Measurements from ENCODE around the gene SLCO2A1. TPM values are rescaled to one million over a fixed set of nuclear protein-coding genes. Genes with fewer than 3 reads are reported as not detected.

Gene SLCO2A1
- total RNA-seq, 1 experiment from 2014 or later = not detected

DNA sequence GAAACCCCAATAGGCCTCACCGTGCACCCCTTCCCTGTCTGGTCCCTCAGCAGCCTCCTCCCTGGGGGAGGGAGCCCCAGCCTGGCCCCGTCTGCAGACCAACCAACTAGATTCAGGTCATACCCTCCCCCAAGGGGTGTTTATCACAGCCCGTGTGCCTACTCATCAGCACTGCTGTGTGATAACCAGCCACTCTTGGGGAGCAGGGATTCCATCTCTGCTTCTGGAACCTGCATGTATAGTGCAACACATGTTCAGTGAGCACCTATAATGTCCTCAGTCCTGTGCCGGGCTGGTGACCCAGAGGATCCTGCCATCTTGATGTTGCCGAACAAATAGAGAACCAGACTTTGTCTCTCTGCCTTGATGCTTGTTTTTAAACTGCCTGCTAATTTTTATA, 6.6 kb upstream of the SLCO2A1 start:
- no peak for DNase-seq (ENCODE audit: extremely low read depth, low read depth)

DNA sequence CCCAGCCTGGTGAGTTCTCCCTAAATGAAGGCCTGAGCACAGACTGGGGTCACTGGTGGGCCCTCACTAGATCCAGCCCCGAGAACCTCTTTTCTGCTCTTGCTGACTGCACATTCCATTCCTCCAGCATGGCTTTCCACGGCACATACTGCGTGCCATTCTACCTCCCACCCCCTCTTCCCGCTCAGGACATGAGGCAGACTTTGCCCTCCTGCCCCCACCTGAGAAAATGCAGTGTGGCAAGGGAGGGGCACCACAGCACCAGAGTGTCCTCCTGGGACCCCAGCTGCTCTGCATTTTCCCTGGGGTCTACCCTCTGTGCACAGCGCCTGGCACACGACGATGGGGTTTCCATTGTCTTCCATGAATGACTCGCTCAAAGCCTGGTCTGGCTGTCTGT, 6.1 kb upstream of the SLCO2A1 start:
- no peak for DNase-seq (ENCODE audit: extremely low read depth, low read depth)

- no peak for DNase-seq (ENCODE audit: extremely low read depth, low read depth)
Observed at GRCh38 chr3:134034005-134034785, 4.5 kb upstream of the SLCO2A1 start.

DNA sequence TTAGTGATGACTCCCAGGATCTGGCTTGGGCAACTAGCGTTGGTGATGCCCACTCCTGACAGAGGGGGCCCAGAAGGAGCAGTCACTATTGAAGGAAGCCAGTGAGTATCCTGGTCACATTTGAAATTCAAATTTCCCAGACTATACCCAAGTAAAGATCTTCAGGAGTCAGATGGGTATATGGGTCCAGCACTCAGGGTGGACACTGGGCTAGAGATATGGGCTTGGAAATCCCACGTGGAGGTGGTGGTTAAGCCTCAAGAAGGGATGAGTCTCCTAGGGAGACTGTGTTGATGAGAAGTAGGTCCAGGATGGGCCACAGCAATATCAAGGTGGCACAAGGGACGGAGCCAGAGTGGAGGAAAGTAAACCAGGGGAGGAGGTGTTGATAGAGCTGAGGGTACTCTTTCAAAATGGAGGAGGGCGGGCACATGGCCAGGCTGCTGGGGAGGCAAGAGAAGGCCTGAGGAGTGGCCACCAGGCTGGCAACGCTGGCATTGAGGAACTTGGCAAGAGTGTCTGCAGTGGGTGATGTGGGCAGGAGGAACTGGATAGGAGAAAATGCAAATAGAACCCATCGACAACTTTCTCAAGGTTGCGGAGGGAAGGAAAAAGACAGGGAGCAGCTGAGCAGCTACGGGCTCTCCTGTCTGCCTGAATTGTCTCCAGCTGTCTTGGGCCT, 3.7 kb upstream of the SLCO2A1 start:
- DNase-seq (ENCODE audit: extremely low read depth, low read depth) = no peak

DNA sequence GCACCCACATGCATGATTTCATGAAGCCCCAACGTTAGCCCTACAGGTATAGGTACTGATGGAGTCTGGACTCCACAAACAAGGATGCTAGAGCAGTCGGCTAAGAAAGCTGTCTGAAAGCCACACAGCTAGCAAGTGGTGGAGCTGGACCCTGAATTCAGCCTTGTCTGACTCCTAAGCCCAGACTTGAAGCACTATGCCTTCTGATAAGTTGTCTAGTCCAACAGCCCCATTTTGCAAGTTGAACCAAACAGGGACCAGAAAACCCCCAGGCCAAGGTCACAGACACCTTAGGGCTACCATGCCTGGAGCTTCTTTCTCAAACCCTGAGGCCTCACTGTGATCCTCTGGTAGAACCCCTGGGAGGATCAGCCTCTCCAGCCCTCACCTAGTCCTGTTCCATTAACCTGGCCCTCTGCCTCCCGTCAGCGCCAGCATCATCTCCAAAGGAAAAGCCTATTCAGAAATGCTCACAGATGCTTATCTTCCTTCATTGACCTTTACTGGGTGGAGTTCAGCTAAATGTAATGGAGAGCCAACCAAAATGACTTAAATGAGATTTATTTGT, 1.7 kb upstream of the SLCO2A1 start:
- DNase-seq (ENCODE audit: extremely low read depth, low read depth) = no peak

- DNase-seq (ENCODE audit: extremely low read depth, low read depth) = no peak
Observed at GRCh38 chr3:134030379-134031347, 938 bp upstream of the SLCO2A1 start.

- DNase-seq (ENCODE audit: extremely low read depth, low read depth) = no peak
Observed at GRCh38 chr3:134029256-134029733, 430 bp downstream of the SLCO2A1 start.

GRCh38 chr3:134028486-134029255, 1.1 kb downstream of the SLCO2A1 start:
- DNase-seq (ENCODE audit: extremely low read depth, low read depth) = no peak

- no peak for DNase-seq (ENCODE audit: extremely low read depth, low read depth)
Observed at GRCh38 chr3:134027631-134028030, 2.1 kb downstream of the SLCO2A1 start.

DNA sequence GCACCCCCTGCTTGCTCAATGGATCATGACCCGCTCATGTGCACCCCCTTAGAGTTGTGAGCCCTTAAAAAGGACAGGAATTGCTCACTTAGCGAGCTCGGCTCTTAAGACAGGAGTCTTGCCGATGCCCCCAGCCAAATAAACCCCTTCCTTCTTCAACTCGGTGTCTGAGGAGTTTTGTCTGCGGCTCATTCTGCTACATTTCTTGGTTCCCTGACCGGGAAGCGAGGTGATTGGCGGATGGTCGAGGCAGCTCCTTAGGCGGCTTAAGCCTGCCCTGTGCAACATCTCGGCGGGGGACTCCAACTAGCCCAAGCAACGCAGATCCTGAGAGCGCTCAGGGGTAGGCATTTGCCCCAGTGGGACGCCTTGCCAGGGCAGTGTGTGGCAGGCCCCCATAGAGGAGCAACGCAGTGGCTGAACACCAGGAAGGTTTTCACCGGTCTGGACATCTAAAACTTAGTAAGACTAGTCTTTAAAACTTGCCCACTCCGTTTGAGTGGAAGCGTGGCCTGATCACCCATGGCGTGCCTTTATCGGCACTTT, 9.5 kb downstream of the SLCO2A1 start:
- no peak for DNase-seq (ENCODE audit: extremely low read depth, low read depth)

- DNase-seq (ENCODE audit: extremely low read depth, low read depth) = no peak
Observed at GRCh38 chr3:134018850-134019249, 10.9 kb downstream of the SLCO2A1 start.

- no peak for DNase-seq (ENCODE audit: extremely low read depth, low read depth)
Observed at GRCh38 chr3:134018406-134018805, 11.3 kb downstream of the SLCO2A1 start.

DNA sequence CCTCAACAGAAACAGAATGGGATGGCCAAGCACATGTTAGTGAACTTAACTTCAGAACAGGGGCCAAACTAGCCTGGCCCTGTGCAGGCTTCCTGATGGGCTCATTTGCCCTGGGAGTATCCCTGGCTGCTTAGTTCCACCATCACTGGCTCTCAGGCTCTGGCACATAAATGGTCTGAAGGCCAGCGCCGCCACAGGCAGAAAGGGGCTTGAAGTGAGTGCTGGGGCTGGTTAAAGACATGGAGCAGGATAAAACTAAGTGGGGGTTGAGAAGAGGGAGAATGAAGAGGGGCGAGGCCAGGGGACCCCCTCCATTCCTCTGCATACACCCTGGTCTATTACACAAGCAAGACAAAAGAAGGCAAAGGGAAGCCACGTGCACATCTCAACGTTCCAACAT, 12.2 kb downstream of the SLCO2A1 start:
- DNase-seq (ENCODE audit: extremely low read depth, low read depth) = no peak

DNA sequence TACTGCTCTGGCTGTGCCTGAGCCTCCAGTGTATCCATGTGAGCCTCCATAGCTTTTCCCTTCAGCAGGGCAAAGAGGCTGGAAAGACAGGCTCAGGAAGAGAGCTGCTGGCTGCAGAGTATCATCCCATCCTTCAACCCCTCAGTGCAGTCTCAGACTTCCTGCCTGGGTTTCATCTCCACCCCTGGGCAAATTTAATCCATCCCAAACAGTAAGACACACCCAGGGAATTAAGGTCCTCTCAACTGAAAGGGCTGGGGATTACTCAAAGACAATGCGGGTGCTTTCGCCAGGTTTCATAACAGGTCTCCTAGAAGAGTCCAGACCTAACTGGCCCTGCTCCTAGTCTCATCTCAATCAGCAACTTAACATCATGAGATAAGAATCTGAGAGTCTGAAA, 15.5 kb downstream of the SLCO2A1 start:
- no peak for DNase-seq (ENCODE audit: extremely low read depth, low read depth)

- DNase-seq (ENCODE audit: extremely low read depth, low read depth) = no peak
Observed at GRCh38 chr3:134013280-134013679, 16.4 kb downstream of the SLCO2A1 start.

- DNase-seq (ENCODE audit: extremely low read depth, low read depth) = no peak
Observed at GRCh38 chr3:134009345-134010000, 20.3 kb downstream of the SLCO2A1 start.

DNA sequence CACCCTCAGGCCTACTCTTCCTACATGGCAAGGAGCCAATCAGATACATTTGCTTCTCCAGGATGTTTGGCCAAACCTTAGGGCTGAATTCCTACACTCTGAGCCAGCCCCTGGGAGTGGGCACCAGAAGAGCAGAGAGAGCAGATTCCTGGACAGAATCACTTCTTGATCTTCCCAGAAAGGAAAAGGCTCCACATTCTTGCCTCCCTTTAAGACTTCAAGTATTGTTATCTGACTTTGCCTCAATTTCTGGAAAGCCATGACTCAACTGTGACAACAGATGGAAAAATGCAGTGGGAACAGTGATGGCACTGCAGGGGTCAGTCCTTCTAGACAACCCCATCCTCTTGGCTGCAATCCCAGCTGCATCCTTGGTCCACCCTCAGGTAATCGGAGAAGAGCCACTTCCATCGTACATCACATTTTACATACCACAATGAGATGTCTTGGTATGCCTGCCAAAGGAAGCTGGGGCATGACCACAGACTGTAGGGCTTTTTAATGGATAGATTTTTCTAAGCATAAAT, 21.0 kb downstream of the SLCO2A1 start:
- no peak for DNase-seq (ENCODE audit: extremely low read depth, low read depth)

- no peak for DNase-seq (ENCODE audit: extremely low read depth, low read depth)
Observed at GRCh38 chr3:134007819-134008218, 21.9 kb downstream of the SLCO2A1 start.

GRCh38 chr3:134004841-134005240, 24.9 kb downstream of the SLCO2A1 start:
- DNase-seq (ENCODE audit: extremely low read depth, low read depth) = no peak

Measured in NCI-H460 (cell line).